GM15510 (cell line): ENCODE measurements around the gene RASSF6.

Experiments
- POLR2A ChIP-seq: IDR thresholded peaks from 3 replicates; pipeline ENCODE4 v1.6.1; 2011; ENCODE audit warnings: borderline replicate concordance; ENCODE audit not compliant: insufficient read length; ENCODE audit errors: extremely low read depth

RASSF6 gene

GRCh38 chr4:73619346-73619745, 890 bp downstream of the RASSF6 start:
- TF ChIP-seq POLR2A = no peak

DNA sequence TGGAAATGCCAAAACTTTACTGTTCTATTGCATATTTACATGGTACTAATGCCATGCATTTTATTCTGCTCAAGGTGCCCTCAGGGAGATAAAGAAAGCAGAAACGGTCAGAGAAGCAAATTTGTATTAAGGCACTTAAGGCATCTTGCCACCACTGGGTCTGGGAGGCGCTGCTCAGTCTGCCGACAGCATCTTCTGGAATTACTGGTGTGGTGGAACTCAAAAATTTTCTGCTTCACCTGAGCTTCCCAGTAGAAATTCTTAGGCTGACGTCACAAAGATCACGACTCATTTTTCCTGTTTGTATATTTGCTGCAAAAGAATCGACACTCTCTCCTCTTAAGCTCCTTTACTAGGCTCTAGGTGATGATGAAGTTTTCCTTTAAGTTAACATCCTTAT, 3.0 kb downstream of the RASSF6 start:
- no peak for TF ChIP-seq POLR2A

GRCh38 chr4:73615613-73616012, 4.6 kb downstream of the RASSF6 start:
- no peak for TF ChIP-seq POLR2A

- no peak for TF ChIP-seq POLR2A
Observed at GRCh38 chr4:73614311-73614867, 5.8 kb downstream of the RASSF6 start.

- no peak for TF ChIP-seq POLR2A
Observed at GRCh38 chr4:73613130-73613529, 7.1 kb downstream of the RASSF6 start.

GRCh38 chr4:73612032-73612431, 8.2 kb downstream of the RASSF6 start:
- TF ChIP-seq POLR2A = no peak

DNA sequence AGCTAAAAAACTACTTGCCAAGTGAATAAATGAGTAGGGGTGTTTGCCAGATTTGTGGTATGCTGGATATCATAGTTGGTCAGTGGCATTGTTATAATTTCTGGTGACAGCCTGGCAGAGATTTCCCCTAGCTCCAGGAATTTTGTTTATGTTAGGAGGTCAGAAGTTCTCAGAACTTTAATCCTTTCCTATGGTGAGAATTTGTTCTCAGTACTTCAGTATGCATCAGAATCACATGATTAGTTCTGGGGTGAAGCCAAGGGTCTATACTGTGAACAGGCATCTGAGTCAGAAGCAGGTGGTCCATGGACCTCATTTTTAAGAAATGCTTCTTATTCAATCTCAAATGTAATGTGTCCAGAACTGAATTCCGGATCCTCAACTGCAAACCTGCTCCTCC, 10.5 kb downstream of the RASSF6 start:
- TF ChIP-seq POLR2A = no peak

DNA sequence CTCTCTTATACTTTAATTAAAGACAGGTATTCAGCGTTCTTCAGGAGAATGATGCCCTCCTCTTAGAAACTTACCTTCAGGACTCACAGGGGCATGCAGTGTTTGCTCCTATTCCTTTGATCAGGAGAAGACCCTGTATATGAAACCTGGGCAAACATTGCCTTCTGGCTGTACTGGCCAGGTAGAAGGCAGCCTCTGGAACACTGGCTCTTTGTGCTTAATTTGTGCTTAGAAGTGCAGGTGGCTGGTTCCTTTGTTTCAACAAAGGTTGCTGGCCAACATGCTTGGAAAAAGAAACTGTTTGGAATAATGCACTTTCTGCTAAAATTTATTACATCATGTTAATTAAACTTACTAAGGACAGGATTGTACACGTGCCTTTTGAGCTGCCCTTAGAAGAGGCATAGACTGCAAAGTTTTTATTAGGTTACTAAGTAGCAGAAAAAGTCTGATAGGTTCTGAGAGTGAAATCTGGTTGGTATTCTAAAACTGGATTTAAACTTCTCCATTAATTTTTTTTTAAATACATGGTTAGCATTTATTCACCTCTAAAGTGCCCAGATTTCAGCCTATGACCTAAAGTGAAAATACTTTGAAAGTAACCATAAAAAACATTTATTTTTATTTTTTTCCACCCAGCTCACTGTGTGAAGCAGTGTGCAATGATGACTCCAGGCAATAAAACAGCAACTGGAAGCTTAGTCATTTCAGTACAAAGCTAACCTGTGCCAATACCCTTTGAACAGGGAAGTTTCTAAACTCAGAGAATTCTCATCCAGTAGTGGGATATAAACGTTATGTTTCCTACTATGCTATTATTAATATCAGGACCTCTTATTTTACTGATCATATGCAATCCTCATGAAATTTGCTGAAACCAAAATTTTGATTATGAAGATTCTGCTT, 11.3 kb downstream of the RASSF6 start:
- no peak for TF ChIP-seq POLR2A

DNA sequence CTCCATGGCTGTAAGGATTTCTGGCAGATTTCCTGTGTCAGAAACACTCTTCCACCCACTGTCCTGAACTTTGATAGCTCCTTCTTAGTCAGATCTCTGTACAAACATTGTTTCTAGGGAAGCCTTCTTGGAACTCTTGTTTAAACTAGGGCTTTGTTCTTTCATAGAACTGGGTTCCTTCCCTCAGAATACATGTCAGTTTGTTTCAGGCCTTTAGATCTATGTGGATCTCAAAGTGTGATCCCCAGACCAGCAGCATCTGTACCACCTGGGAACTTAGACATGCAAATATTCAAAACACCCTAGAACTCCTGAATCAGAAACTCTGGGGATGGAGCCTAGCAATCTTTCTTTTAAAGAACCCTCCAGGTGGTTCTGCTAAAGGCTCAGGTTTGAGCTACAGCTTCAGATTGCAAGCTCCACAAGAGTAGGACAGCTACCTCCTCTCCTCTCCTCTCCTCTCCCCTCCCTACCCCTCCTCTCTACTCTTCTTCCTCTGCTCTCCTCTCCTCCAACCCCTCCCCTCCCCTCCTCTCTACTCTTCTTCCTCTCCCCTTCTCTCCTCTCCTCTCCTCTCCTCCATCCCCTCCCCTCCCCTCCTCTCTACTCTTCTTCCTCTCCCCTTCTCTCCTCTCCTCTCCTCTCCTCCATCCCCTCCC, 12.7 kb downstream of the RASSF6 start:
- TF ChIP-seq POLR2A = no peak

DNA sequence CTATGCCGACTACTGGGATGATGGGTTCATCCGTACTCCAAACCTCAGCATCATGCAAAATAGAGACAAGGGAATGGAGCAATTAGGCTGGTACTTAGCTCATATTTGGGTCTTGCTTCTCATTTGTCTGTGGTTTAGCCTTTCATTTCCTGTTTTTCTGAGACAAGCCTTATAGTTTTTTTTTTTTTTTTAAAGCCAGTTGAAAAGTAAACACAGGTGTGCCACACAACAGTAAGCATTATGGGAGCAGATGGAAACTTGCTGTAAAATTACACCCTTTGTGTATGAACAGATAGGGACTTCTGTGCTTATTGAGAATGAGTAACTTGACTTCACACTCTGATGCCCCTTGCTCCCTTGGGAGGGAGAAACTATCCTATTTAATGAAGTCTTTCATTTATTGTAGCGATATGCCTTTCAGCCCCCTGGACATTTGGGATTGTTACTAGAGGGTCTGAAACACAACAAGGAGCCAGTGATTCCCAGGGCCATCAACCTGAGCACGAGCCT, 13.7 kb downstream of the RASSF6 start:
- no peak for TF ChIP-seq POLR2A

GRCh38 chr4:73603854-73604584, 16.2 kb downstream of the RASSF6 start:
- TF ChIP-seq POLR2A = no peak

- TF ChIP-seq POLR2A = no peak
Observed at GRCh38 chr4:73603271-73603710, 16.9 kb downstream of the RASSF6 start.

DNA sequence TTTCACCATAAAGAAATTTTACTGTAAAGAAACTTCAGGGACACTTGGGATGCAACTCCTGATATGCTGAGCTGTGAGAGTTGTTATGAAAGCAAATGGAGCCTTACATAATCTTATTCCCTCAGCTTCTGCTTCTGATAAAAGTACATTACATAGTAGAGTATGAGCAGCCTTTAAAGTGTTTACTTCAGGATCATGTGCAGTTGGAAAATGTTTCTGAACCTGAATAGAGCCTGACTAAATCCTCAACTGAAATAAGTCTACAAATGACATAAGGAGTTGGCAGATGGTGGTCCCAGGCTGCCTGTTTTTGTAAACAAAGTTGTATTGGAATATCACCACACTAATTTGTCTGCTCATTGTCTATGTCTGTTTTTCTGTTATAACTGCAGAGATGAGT, 19.3 kb downstream of the RASSF6 start:
- no peak for TF ChIP-seq POLR2A

DNA sequence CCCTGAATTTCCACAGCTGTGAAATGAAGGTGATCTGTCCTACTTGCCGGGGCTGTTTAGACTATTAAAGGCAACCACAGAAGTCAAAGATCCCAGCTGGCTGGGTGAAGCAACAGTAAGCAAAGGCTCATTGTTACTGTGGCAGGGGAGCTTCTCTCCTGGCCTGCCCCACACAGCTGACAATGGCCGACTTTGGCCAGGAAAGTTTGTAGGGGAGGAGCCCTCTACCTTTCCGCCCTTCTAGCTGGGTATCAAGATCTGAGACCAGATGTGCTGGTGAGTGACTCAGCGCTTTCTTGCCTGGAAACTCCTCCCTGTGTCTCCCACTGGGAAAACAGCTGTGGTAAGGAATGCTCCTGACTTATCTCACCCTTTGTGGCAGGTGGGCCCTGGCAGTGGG, 21.1 kb downstream of the RASSF6 start:
- TF ChIP-seq POLR2A = no peak

DNA sequence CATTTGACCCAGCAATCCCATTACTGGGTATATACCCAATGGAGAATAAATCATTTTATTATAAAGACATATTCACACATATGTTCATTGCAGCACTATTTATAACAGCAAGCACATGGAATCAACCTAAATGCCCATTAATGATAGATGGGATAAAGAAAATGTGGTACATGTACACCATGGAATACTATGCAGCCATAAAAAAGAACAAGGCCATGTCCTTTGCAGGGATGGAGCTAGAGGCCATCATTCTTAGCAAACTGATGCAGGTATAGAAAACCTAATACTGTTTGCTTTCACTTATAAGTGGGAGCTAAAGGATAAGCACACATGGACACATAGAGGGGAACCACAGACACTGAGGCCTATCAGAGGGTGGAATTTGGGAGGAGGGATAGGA, 22.6 kb downstream of the RASSF6 start:
- no peak for TF ChIP-seq POLR2A
